ENCODE measurements around the gene CARM1.
A peak's percentile ranks its signal among the peaks of the same experiment; 100 is the strongest.
"Not testable (repeated sequence)": the region's sequence is repeated elsewhere in the genome, so short reads cannot be mapped to it uniquely, and the experiment has no call there.

CARM1 gene

GRCh38 chr19:10874024-10874423 lies 2.7 kb downstream of the CARM1 start:
- no peak for DNase-seq (ENCODE audit: low read depth)

- DNase-seq (ENCODE audit: low read depth): no peak
Observed at GRCh38 chr19:10876459-10877240, 5.3 kb downstream of the CARM1 start.

- not testable (repeated sequence) for DNase-seq (ENCODE audit: low read depth)
Observed at GRCh38 chr19:10877608-10878007, 6.3 kb downstream of the CARM1 start.

- no peak for DNase-seq (ENCODE audit: low read depth)
Observed at GRCh38 chr19:10878253-10878652, 6.9 kb downstream of the CARM1 start.

GRCh38 chr19:10881403-10882107 lies 10.2 kb downstream of the CARM1 start:
- no peak for DNase-seq (ENCODE audit: low read depth)

GRCh38 chr19:10882108-10882457 lies 10.7 kb downstream of the CARM1 start:
- no peak for DNase-seq (ENCODE audit: low read depth)

GRCh38 chr19:10884274-10884673 lies 12.9 kb downstream of the CARM1 start:
- DNase-seq (ENCODE audit: low read depth): peak; percentile 29

- DNase-seq (ENCODE audit: low read depth): no peak
Observed at GRCh38 chr19:10885201-10886169, 14.1 kb downstream of the CARM1 start.

GRCh38 chr19:10887616-10888367 lies 16.4 kb downstream of the CARM1 start:
- DNase-seq (ENCODE audit: low read depth): no peak

- DNase-seq (ENCODE audit: low read depth): no peak
Observed at GRCh38 chr19:10888421-10888866, 17.1 kb downstream of the CARM1 start.

- DNase-seq (ENCODE audit: low read depth): no peak
Observed at GRCh38 chr19:10889880-10890279, 18.5 kb downstream of the CARM1 start.

GRCh38 chr19:10891405-10892086 lies 20.2 kb downstream of the CARM1 start:
- DNase-seq (ENCODE audit: low read depth): no peak

- no peak for DNase-seq (ENCODE audit: low read depth)
Observed at GRCh38 chr19:10892256-10892655, 20.9 kb downstream of the CARM1 start.

- DNase-seq (ENCODE audit: low read depth): no peak
Observed at GRCh38 chr19:10894911-10895213, 23.5 kb downstream of the CARM1 start.

GRCh38 chr19:10895363-10895762 lies 24.0 kb downstream of the CARM1 start:
- DNase-seq (ENCODE audit: low read depth): no peak

- no peak for DNase-seq (ENCODE audit: low read depth)
Observed at GRCh38 chr19:10895920-10896319, 24.6 kb downstream of the CARM1 start.

GRCh38 chr19:10896851-10897526 lies 25.6 kb downstream of the CARM1 start:
- DNase-seq (ENCODE audit: low read depth): no peak

GRCh38 chr19:10898633-10899032 lies 27.3 kb downstream of the CARM1 start:
- no peak for DNase-seq (ENCODE audit: low read depth)

- no peak for DNase-seq (ENCODE audit: low read depth)
Observed at GRCh38 chr19:10899151-10899653, 27.8 kb downstream of the CARM1 start.

- no peak for DNase-seq (ENCODE audit: low read depth)
Observed at GRCh38 chr19:10907925-10908324, 36.6 kb downstream of the CARM1 start.
